Prostate gland (tissue), 2 donors: ENCODE measurements around the gene NTM. TPM values are rescaled to one million over a fixed set of nuclear protein-coding genes. Genes with fewer than 3 reads are reported as not detected.

Source experiments
- DNase-seq: peaks from one replicate; pipeline ENCODE4 v3.0.0-alpha.2; 2019; ENCODE audit warnings: low spot score
- H3K27ac ChIP-seq, 2 donors: fragments of 200-600 bp; sonication (generic); 2 replicates each; pipeline ENCODE4 v1.5.1; 2017 to 2019
- H3K27me3 ChIP-seq: fragments of 200-600 bp; sonication (generic); replicated peaks from 2 replicates; pipeline ENCODE4 v1.5.1; 2019; ENCODE audit not compliant: insufficient read depth
- H3K36me3 ChIP-seq, 2 donors: fragments of 200-600 bp; sonication (generic); 1 replicate in 1 of 2; 2 replicates in 1 of 2; pipeline versions ENCODE4 v1.5.1 to v1.8.1; 2017 to 2019
- H3K4me1 ChIP-seq: fragments of 200-600 bp; sonication (generic); replicated peaks from 2 replicates; pipeline ENCODE4 v1.5.1; 2019
- H3K4me3 ChIP-seq, 2 donors: fragments of 200-600 bp; sonication (generic); 2 replicates each; pipeline ENCODE4 v1.5.1; 2017 to 2019
- H3K9me3 ChIP-seq: fragments of 200-600 bp; sonication (generic); 2 replicates; pipeline ENCODE4 v1.5.1; 2017
- CTCF ChIP-seq, 4 experiments: fragments of 200-600 bp in 2 of 4; fragments of 450-650 bp in 2 of 4; sonication (generic) in 2 of 4; IDR thresholded peaks; 1 replicate in 3 of 4; 2 replicates in 1 of 4; pipeline ENCODE4 v1.5.1; 2016 to 2019; ENCODE audit warnings: antibody characterized with exemption in 4 of 4, mild to moderate bottlenecking in 2 of 4, moderate library complexity in 2 of 4
- POLR2A ChIP-seq: fragments of 450-650 bp; IDR thresholded peaks from one replicate; pipeline ENCODE4 v1.6.1; 2016; ENCODE audit warnings: antibody characterized with exemption, mild to moderate bottlenecking
- POLR2AphosphoS5 ChIP-seq: sonication (generic); formaldehyde crosslinking; IDR thresholded peaks from one replicate; pipeline ENCODE4 v1.6.1; 2017; ENCODE audit warnings: antibody characterized with exemption
- WGBS: methylation state at CpG from one replicate; pipeline ENCODE4 v1.1.5; 2018; 5-methylcytosine and 5-hydroxymethylcytosine counted together
- intact Hi-C: fragments of 100-400 bp; cut with DNase I; formaldehyde crosslinking; loops from one replicate; pipeline ENCODE4 v1.14.2; 2022
- total RNA-seq, 2 donors: library from RNA; depleted of rRNA; stranded (reverse); fragments of >200 nt; gene quantifications; one replicate each; pipeline ENCODE4 v1.1.0, GENCODE V29; 2016

The NTM gene
- total RNA-seq, 2 donors from 2014 or later = 7.4 TPM; not detected in 1

GRCh38 chr11:131748151-131749050 lies 378.0 kb downstream of the NTM start:
- 30% methylated on average over 15 of the region's 15 CpGs for WGBS
- no peak for DNase-seq
- Histone ChIP-seq H3K9me3 (no peaks in the 10 kb centered on the region), H3K27me3 (peaks cover 2% of the 10 kb centered on the region), H3K4me3 (no peak overlapping the region), H3K27ac (no peak overlapping the region), H3K36me3 (no peaks in the 10 kb centered on the region), H3K4me1 (no peaks in the 10 kb centered on the region)
- no peak for TF ChIP-seq POLR2A
- peak in 3 of 4 experiments; percentile 48 to 55 (median 51) for TF ChIP-seq CTCF (IDR thresholded peaks at IDR 0.05)
- intact Hi-C loops = loop anchor here (5.0 kb wide), 1 partner anchor 279 kb away; no protein-coding TSS in a partner anchor

GRCh38 chr11:131749101-131749500 lies 378.7 kb downstream of the NTM start:
- no peaks in the 10 kb centered on the region for H3K4me1 ChIP-seq

GRCh38 chr11:131750152-131750551 lies 379.7 kb downstream of the NTM start:
- no peak for DNase-seq
- H3K27me3 ChIP-seq = no peaks in the 10 kb centered on the region

More at GRCh38 chr11:131749101-131749500, 378.7 kb downstream of the NTM start:
- intact Hi-C loops = loop anchor here (5.0 kb wide), 1 partner anchor 278 kb away; no protein-coding TSS in a partner anchor
- Histone ChIP-seq H3K36me3 (no peaks in the 10 kb centered on the region), H3K27ac (no peak overlapping the region), H3K27me3 (no peaks in the 10 kb centered on the region), H3K9me3 (no peaks in the 10 kb centered on the region), H3K4me3 (no peak overlapping the region)
- TF ChIP-seq POLR2AphosphoS5 (no peak), CTCF (IDR thresholded peaks at IDR 0.05) (no peak), POLR2A (no peak)
- no peak for DNase-seq
- WGBS = 78% methylated on average over 2 of the region's 2 CpGs

GRCh38 chr11:131750692-131751091 lies 380.3 kb downstream of the NTM start:
- Histone ChIP-seq H3K27ac (no peak overlapping the region), H3K9me3 (no peaks in the 10 kb centered on the region), H3K36me3 (no peaks in the 10 kb centered on the region), H3K4me1 (no peaks in the 10 kb centered on the region), H3K27me3 (no peaks in the 10 kb centered on the region), H3K4me3 (no peak overlapping the region)
- 88% methylated on average over 5 of the region's 5 CpGs for WGBS
- DNase-seq = no peak
- intact Hi-C loops = no loop called here
- TF ChIP-seq POLR2AphosphoS5 (no peak), POLR2A (no peak), CTCF (IDR thresholded peaks at IDR 0.05) (no peak)

More at GRCh38 chr11:131750152-131750551, 379.7 kb downstream of the NTM start:
- Histone ChIP-seq H3K9me3 (no peaks in the 10 kb centered on the region), H3K4me3 (no peak overlapping the region), H3K36me3 (no peaks in the 10 kb centered on the region), H3K27ac (no peak overlapping the region), H3K4me1 (no peaks in the 10 kb centered on the region)
- no peak for TF ChIP-seq CTCF (IDR thresholded peaks at IDR 0.05)
- no peak for TF ChIP-seq POLR2AphosphoS5
- intact Hi-C loops = no loop called here

- no peaks in the 10 kb centered on the region for H3K36me3 ChIP-seq
- intact Hi-C loops = no loop called here
- 76% methylated on average over 3 of the region's 3 CpGs for WGBS
- no peaks in the 10 kb centered on the region for H3K4me1 ChIP-seq
- no peaks in the 10 kb centered on the region for H3K9me3 ChIP-seq
- TF ChIP-seq POLR2AphosphoS5 = no peak
- no peak for TF ChIP-seq CTCF (IDR thresholded peaks at IDR 0.05)
- DNase-seq = no peak
- no peak overlapping the region for H3K27ac ChIP-seq
- H3K4me3 ChIP-seq = no peak overlapping the region
- H3K27me3 ChIP-seq = no peaks in the 10 kb centered on the region
Measured at GRCh38 chr11:131754671-131755070, 384.3 kb downstream of the NTM start.
